HG03045 (cell line): ENCODE measurements around the gene OR5AS1.
"Not testable (repeated sequence)": the region's sequence is repeated elsewhere in the genome, so short reads cannot be mapped to it uniquely, and the experiment has no call there.

Experiments
- ATAC-seq: cut with Tn5 transposase; IDR thresholded peaks from one replicate; pipeline ENCODE4 v1.9.1; 2021; ENCODE audit warnings: mild to moderate bottlenecking, moderate library complexity; ENCODE audit not compliant: unreplicated experiment

The OR5AS1 gene

GRCh38 chr11:56027354-56027753, at the start of gene OR5AS1:
Gene OR5AS1, plus strand, starts transcription at chr11:56027654. Its CDS starts 2,765 bp downstream, at chr11:56030419.
- no peak for ATAC-seq

GRCh38 chr11:55994525-55994924, 32.9 kb upstream of the OR5AS1 start, which contains the start of gene OR5F1:
Gene OR5F1, minus strand, starts transcription at chr11:55994625. Its CDS starts 0 bp downstream, at chr11:55994625.
- ATAC-seq, result no peak

- no peak for ATAC-seq
These were observed 16.7 kb upstream of the OR5AS1 start for GRCh38 chr11:56010716-56011115.

- no peak for ATAC-seq
These were observed 13.6 kb upstream of the OR5AS1 start for GRCh38 chr11:56013805-56014204.

GRCh38 chr11:56045538-56045937, 18.1 kb downstream of the OR5AS1 start:
- no peak for ATAC-seq

GRCh38 chr11:56048480-56048879, 21.0 kb downstream of the OR5AS1 start:
- ATAC-seq, result no peak

GRCh38 chr11:56049487-56049886, 22.0 kb downstream of the OR5AS1 start:
- no peak for ATAC-seq

GRCh38 chr11:56056366-56056765, 28.9 kb downstream of the OR5AS1 start:
- ATAC-seq, result not testable (repeated sequence)

GRCh38 chr11:56057661-56058237, 30.3 kb downstream of the OR5AS1 start:
- ATAC-seq, result not testable (repeated sequence)

- not testable (repeated sequence) for ATAC-seq
These were observed 30.9 kb downstream of the OR5AS1 start for GRCh38 chr11:56058260-56058780.

- no peak for ATAC-seq
These were observed 39.5 kb downstream of the OR5AS1 start for GRCh38 chr11:56066980-56067379.
